Stimulated activated CD4-positive, alpha-beta T cell treated with anti-CD3 and anti-CD28 coated beads, TNF-alpha, amount 100 ng/mL, for 48 hours (primary cell): ENCODE data around the gene HOXA7.

ENCODE experiments used
- DNase-seq, 3 donors: peaks; one replicate each; pipeline ENCODE4 v3.0.0-alpha.2; 2020; ENCODE audit warnings: low read depth in 3 of 3

Gene HOXA7

GRCh38 chr7:27170426-27171324 lies 14.2 kb upstream of the HOXA7 start:
- DNase-seq = no peak

- DNase-seq = no peak
These were observed 13.4 kb upstream of the HOXA7 start for GRCh38 chr7:27169658-27170425.

GRCh38 chr7:27168265-27168947 lies 11.9 kb upstream of the HOXA7 start:
- no peak for DNase-seq

GRCh38 chr7:27167916-27168264 lies 11.4 kb upstream of the HOXA7 start:
- no peak for DNase-seq

GRCh38 chr7:27166531-27167505 lies 10.3 kb upstream of the HOXA7 start:
- no peak for DNase-seq

- no peak for DNase-seq
These were observed 9.6 kb upstream of the HOXA7 start for GRCh38 chr7:27165996-27166530.

- no peak for DNase-seq
These were observed 8.9 kb upstream of the HOXA7 start, which contains the start of gene HOXA9 for GRCh38 chr7:27165089-27165995. HOXA9 (minus strand) TSS chr7:27165537; CDS start chr7:27165457, 80 bp downstream.

- no peak for DNase-seq
These were observed 8.1 kb upstream of the HOXA7 start for GRCh38 chr7:27164367-27165088.

GRCh38 chr7:27164045-27164366 lies 7.5 kb upstream of the HOXA7 start:
- no peak for DNase-seq

GRCh38 chr7:27163288-27164044 lies 7.0 kb upstream of the HOXA7 start:
- no peak for DNase-seq

- DNase-seq = no peak
These were observed 6.2 kb upstream of the HOXA7 start for GRCh38 chr7:27162561-27163287.

GRCh38 chr7:27161721-27162560 lies 5.5 kb upstream of the HOXA7 start:
- DNase-seq = no peak

GRCh38 chr7:27161214-27161720 lies 4.8 kb upstream of the HOXA7 start:
- DNase-seq = no peak

GRCh38 chr7:27160546-27161213 lies 4.2 kb upstream of the HOXA7 start:
- peak; percentile 70 to 79 (median 72) for DNase-seq

- DNase-seq = no peak
These were observed 3.7 kb upstream of the HOXA7 start for GRCh38 chr7:27160145-27160545.
